ENCODE results near the gene FBXO36.

DNA sequence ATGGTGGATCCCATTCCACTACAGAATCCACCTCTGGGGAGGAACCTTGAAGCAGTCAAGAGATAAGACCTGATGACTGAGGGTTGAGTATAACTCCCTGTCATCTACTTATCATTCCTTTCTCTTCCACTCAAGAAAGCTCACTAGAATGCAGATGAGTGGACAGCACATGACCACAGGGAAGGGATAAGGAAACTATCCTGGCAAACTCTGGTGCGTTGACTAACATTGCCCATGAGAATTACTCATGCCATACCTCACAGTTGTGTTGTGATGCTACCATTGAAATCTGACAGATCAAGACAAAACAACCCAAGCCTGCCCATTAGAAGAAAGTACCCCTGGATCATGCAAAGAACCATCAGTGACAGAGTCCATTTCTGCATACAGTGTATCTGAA lies 119.9 kb downstream of the FBXO36 start:
- no peak for TF ChIP-seq EZH2 (IDR thresholded peaks at IDR 0.05; ENCODE audit: low read depth, unreplicated experiment)
- TF ChIP-seq, protein P1, sequence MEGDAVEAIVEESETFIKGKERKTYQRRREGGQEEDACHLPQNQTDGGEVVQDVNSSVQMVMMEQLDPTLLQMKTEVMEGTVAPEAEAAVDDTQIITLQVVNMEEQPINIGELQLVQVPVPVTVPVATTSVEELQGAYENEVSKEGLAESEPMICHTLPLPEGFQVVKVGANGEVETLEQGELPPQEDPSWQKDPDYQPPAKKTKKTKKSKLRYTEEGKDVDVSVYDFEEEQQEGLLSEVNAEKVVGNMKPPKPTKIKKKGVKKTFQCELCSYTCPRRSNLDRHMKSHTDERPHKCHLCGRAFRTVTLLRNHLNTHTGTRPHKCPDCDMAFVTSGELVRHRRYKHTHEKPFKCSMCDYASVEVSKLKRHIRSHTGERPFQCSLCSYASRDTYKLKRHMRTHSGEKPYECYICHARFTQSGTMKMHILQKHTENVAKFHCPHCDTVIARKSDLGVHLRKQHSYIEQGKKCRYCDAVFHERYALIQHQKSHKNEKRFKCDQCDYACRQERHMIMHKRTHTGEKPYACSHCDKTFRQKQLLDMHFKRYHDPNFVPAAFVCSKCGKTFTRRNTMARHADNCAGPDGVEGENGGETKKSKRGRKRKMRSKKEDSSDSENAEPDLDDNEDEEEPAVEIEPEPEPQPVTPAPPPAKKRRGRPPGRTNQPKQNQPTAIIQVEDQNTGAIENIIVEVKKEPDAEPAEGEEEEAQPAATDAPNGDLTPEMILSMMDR (conservative IDR thresholded peaks at IDR 0.05; ENCODE audit: low read depth in 2 of 2): no peak
- no peak for TF ChIP-seq POLR2AphosphoS5 (IDR thresholded peaks at IDR 0.05; ENCODE audit: low read depth)
- no peak for TF ChIP-seq CREB1 (CRISPR knock-in tag; IDR thresholded peaks at IDR 0.05; ENCODE audit: low read depth)
- TF ChIP-seq, protein P2, sequence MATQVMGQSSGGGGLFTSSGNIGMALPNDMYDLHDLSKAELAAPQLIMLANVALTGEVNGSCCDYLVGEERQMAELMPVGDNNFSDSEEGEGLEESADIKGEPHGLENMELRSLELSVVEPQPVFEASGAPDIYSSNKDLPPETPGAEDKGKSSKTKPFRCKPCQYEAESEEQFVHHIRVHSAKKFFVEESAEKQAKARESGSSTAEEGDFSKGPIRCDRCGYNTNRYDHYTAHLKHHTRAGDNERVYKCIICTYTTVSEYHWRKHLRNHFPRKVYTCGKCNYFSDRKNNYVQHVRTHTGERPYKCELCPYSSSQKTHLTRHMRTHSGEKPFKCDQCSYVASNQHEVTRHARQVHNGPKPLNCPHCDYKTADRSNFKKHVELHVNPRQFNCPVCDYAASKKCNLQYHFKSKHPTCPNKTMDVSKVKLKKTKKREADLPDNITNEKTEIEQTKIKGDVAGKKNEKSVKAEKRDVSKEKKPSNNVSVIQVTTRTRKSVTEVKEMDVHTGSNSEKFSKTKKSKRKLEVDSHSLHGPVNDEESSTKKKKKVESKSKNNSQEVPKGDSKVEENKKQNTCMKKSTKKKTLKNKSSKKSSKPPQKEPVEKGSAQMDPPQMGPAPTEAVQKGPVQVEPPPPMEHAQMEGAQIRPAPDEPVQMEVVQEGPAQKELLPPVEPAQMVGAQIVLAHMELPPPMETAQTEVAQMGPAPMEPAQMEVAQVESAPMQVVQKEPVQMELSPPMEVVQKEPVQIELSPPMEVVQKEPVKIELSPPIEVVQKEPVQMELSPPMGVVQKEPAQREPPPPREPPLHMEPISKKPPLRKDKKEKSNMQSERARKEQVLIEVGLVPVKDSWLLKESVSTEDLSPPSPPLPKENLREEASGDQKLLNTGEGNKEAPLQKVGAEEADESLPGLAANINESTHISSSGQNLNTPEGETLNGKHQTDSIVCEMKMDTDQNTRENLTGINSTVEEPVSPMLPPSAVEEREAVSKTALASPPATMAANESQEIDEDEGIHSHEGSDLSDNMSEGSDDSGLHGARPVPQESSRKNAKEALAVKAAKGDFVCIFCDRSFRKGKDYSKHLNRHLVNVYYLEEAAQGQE (IDR thresholded peaks at IDR 0.05; ENCODE audit: unreplicated experiment): no peak
